Stimulated activated CD4-positive, alpha-beta T cell treated with anti-CD3 and anti-CD28 coated beads, Interleukin-4, amount 100 ng/mL, for 1 hour (primary cell): ENCODE measurements around the gene OLA1.

Source experiments
- DNase-seq: peaks from one replicate; pipeline ENCODE4 v3.0.0-alpha.2; 2020

The OLA1 gene

GRCh38 chr2:174026122-174026845, 222.0 kb downstream of the OLA1 start:
- no peak for DNase-seq

GRCh38 chr2:174025271-174026121, 222.8 kb downstream of the OLA1 start:
- no peak for DNase-seq

- DNase-seq, result no peak
Observed at GRCh38 chr2:174024524-174025270, 223.6 kb downstream of the OLA1 start.

- no peak for DNase-seq
Observed at GRCh38 chr2:174023591-174024523, 224.5 kb downstream of the OLA1 start.
